ENCODE data around the gene ZBTB42.
"Not testable (repeated sequence)": the region's sequence is repeated elsewhere in the genome, so short reads cannot be mapped to it uniquely, and the experiment has no call there.

ZBTB42 gene

DNA sequence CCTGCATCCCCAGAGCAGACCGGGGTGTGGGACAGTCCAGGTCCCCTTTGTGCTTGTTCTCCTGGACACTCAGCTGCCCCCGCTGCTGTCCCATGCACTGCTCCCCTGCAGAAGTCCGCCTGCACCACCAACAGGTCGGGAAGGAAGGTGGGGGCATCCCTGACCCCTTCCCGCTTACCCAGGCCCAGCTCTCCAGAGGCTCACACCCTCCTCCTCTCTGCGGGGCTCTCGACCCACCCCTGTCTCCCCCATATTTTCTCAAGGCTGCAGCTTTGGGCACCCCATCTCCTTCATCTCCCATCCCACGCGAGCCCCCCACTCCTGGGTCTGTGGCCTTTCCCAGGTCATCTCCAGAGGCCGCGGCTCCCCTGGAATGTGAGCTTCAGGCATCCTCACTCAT is 9.4 kb downstream of the ZBTB42 start:
- DNase-seq (ENCODE audit: low read depth in 2 of 2) = no peak

- no peak for DNase-seq (ENCODE audit: low read depth in 2 of 2)
Measured at GRCh38 chr14:104813286-104813685, 12.4 kb downstream of the ZBTB42 start.

- DNase-seq (ENCODE audit: low read depth in 2 of 2) = not testable (repeated sequence)
Measured at GRCh38 chr14:104814701-104815100, 13.8 kb downstream of the ZBTB42 start.

GRCh38 chr14:104816616-104816884 is 15.6 kb downstream of the ZBTB42 start:
- no peak for DNase-seq (ENCODE audit: low read depth in 2 of 2)

DNA sequence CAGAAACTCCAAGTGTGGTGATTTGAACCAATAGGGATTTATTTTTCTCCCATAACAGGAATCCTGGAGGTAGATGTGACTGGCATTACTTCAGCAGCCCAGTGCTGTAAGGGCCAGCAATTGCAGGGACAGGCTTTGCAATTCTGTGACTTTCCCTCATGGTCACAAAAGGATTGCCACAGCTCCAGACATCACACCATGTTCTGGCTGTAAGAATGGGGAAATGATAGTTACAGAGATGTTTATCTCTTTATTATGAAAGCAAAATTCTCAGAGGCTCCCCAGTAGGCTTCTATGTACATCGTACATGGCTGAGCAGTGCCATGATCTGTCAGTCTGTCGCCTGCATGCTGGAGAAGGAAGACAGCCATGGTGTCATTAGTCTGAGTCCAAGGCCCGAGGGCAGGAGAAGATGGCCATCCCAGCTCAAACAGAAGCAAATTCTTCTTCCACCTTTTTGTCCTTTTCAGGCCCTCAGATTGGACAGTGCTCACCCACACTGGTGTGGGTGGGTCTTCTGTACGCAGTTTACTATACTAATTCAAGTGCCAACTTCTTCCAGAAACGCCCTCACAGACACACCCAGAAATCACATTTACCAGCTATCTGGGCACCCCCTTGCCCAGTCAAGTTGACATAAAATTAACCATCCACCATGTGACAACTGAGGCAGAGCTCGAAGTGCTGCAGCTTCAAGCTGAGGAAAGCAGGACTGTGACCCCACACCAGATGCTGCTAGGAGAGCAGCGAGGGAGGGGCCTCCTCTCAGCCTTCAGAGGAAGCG is 17.2 kb downstream of the ZBTB42 start:
- no peak for DNase-seq (ENCODE audit: low read depth in 2 of 2)

GRCh38 chr14:104818714-104819161 is 17.8 kb downstream of the ZBTB42 start:
- no peak for DNase-seq (ENCODE audit: low read depth in 2 of 2)

- DNase-seq (ENCODE audit: low read depth in 2 of 2) = no peak
Measured at GRCh38 chr14:104819361-104819781, 18.5 kb downstream of the ZBTB42 start.

DNA sequence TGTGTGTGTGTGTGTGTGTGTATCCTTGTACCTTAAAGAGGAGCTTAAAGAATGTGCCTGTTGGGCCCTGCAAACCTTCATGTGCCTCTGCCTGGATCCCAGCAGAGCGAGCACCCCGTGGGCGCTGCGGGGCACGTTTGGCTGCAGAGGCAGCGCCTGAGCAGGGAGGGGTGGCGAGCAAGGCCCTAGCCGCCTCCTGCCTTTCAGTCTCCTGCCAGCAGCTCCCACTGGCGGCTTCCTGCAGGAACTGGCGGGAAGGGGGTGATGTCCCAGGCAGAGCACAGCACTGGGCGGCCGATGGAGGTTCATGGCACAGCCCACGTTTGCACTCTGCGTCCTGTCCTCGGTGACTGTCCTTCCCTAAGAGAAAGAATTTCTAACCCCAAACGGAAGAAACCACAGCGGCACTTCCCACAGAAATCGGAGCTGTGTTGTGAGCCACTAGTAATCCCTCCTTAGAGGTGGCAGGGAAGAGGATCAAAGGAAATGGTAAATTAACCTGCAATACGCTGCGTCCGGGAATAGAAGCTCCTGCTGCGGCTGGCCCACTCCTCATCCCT is 19.8 kb downstream of the ZBTB42 start:
- no peak for DNase-seq (ENCODE audit: low read depth in 2 of 2)

DNA sequence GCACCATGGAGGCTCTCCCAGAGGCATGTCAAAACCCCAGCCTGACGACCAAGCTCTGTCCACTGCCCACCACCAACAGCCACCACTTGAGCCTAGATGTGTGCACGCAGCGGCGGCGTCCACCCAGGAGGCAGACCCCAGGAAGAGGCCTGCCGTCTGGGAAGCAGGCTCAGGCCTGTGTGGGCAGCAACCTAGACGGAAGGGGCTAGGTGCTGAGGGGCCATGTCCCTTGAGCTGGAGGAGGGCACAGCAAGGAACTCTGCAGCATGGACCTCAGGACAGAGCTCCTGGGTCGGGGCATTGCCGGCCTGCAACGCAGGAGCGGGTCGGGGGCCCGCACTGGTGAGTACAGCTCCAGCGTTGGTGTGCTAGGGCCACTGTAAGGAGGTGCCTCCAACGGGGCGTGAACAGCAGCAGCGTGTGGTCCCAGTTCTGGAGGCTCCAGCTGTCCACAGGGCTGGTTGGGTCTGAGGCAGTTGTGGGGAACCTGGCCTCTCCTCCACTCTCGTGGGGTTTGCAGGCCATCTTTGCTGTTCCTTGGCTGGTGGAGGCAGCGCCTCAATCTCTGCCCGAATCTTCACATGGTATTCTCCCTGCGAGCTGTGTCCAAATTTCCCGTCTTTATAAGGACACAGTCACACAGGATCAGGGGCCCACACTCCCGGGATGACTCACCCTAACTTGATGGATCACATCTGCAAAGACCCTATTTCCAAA is 20.5 kb downstream of the ZBTB42 start:
- DNase-seq (ENCODE audit: low read depth in 2 of 2) = no peak

DNA sequence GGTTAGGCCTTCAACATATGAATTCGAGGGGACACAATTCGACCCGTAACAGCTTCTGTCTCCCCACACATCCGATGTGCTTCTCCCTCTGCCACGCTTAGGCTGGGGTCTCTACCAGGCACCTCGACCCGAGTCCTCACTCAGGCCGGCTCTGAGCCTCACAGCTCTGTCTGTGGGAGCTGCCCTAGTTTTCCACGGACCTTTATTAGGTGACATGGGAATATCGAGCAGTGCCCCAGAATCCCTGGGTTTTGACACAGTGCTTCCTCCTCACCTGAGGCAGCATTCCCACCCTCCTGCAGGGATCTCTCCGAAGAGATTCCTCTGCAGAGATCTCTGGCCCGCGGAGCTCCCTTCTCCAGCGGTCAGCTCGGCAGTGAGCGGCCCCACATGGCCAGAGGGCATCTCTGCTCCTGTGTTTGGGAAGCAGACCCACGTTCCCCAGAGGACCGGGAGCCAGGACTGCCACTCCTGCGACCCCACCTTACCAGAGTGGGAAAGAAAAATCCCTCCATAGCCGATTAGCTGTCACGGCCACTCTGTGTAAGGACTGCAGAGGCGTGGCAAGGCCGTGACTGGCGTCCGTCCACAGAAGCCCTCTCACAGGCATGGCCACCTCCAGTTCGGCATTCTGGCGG is 21.2 kb downstream of the ZBTB42 start:
- no peak for DNase-seq (ENCODE audit: low read depth in 2 of 2)

- DNase-seq (ENCODE audit: low read depth in 2 of 2) = no peak
Measured at GRCh38 chr14:104822821-104823615, 22.1 kb downstream of the ZBTB42 start.

GRCh38 chr14:104824353-104824997 is 23.6 kb downstream of the ZBTB42 start:
- no peak for DNase-seq (ENCODE audit: low read depth in 2 of 2)

DNA sequence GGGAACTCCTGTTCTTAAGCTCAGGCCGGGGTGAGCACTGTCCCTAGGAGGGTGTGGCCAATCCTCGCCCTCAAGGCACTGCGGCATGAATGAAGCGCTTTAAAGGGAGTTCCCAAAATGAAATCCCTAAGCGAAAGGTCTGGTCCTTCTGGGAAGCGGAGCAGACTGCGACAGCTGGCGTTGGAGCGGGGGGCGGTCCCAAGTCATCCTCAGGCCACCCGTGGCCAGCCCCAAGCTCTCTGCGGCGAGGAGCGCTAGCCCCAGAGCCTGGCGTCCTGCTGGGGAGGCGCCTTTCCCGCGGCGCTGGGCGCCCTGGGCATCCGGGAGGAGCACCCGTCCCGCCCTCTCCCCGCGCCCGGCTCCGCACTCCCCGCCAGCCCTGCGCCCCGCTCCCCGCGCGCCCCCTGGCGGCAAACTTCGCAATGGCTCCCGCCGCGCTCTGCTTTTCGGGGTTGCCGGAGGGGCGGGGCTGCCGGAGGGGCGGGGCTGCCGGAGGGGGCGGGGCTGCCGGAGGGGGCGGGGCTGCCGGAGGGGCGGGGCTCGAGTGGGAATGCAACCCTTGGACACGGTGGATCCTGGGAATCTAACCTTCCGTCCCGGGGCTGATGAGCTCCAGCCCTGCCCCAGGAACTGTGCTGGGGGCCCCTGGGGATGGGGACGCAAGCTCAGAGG is 25.4 kb downstream of the ZBTB42 start:
- DNase-seq (ENCODE audit: low read depth in 2 of 2) = peak; percentile 44 to 54

DNA sequence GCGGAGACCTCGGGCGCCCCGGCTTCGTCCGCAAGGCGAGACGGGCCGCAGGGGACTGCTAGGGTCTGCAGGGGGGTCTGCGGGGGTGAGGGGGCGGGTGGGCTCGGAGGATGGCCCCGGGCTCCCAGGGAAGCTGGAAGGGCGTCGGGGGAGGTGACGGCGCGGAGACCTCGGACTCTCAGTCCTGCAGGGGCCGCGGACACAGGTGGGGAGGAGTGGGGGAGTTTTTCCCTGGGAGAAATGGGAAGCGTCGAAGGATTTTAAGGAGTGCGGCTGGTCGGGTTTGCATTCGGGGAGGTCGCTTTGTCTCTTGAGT is 25.9 kb downstream of the ZBTB42 start:
- DNase-seq (ENCODE audit: low read depth in 2 of 2) = no peak

DNA sequence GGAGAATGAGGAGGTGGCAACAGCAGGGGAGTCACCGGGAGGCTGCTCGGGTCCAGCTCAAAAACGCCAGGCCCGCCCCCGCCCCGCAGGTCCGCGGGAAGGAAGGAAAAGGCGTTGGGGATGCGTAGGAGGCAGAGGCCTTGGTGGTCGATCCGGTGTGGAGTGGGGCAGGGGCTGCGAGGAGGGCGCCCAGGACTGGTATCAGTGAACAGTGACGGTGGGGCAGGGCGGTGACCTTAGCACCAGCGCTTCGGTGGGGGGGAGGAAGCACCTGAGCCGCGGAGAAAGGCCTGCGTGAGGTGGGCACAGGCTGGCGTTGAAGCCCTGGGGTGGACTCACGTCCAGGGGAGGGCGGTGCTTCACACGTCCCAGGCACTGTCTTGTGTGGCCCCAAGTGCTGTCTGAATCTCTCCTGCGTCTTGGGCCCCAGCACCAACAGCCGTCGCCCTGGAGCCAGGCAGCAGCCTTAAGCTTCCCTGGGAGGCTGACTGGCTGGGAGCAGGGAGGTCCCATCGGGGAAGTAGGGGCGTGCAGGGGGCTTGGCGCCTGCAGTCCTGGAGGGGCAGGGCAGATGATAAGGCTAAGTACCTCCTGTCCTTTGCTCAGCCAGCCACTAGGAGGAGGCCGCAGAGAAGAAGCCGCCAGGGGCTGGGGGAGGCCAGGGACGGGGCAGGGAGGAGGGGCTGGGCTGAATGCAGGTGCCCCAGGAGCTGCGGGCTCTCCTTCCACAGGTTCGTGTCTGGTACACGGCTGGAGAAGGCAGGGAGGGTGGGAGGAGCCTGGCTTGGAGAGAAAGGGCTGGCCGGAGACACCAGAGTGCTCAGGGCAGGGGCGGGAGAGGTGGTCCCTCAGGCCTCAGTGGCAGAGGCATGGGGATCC is 26.5 kb downstream of the ZBTB42 start:
- no peak for DNase-seq (ENCODE audit: low read depth in 2 of 2)

DNA sequence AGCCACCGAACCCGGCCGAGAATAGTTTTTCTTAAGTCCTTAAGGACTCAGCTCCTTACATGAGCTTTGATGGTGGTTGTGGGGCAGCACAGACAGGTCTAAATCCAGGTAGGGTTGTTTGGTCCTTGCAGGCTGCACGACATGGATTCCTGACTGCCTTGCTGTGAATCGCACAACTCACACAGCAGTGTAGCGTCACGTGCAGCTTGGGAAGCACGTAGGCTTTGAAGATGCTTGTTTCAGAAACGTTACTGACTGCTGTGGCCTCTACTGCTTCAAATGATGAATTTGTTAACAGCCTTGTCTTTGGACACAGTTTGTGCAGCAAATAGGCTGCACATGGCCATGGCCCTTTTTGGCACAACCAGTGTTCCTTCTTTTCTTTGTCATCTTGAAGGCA is 29.9 kb downstream of the ZBTB42 start:
- no peak for DNase-seq (ENCODE audit: low read depth in 2 of 2)

DNA sequence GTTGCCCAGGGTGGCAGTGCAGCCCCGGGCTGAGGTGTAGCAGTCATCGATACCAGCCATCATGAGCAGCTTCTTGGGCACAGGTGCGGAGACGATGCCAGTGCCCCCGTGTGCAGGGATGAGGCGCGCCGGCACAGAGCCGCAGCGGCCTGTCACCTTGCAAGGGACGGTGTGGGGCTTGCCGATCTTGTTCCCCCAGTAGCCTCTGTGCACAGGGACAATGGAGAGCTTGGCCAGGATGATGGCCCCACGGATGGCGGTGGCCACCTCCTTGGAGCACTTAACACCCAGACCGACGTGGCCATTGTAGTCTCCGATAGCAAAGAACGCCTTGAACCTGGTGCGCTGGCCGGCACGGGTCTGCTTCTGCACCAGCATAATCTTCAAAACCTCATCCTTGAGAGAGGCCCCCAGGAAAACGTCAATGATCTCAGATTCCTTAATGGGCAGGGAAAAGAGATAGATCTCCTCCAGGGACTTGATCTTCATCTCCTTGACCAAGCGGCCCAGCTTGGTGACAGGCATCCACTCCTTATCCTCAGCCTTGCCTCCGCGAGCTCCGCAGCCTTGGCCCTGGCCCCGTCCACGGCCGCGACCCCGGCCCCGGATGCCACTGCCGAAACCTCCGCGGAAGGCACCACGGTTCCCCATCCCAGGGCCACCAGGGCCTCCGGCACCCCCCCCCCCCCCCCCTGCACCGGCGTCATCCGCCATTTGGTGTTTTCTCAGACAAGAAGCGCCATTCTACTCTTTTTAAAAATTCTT is 35.5 kb downstream of the ZBTB42 start:
- DNase-seq (ENCODE audit: low read depth in 2 of 2) = not testable (repeated sequence)

GRCh38 chr14:104841730-104842129 is 40.8 kb downstream of the ZBTB42 start:
- no peak for DNase-seq (ENCODE audit: low read depth in 2 of 2)

DNA sequence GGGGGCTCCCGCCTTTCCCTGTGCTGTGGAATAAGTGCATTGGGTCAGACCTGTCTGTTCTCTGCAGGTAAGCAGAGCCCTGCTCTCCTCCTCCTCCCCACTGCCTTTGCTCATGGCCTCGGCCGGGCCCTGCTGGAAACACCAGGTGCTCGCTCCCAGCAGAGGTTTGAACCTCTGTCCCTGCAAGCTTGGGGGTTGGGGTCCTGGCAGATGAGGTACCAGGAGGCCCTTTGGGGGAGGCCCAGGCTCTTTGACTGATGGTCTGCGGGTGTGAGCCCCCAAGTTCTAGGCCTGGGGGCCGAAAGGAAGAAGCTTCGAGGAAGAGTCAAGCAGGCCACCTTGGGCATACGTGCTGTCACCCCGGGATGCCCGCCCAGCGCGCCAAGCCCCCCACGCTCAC is 42.1 kb downstream of the ZBTB42 start:
- no peak for DNase-seq (ENCODE audit: low read depth in 2 of 2)
